ENCODE results near the gene HIRIP3.
"Not testable (repeated sequence)": the region's sequence is repeated elsewhere in the genome, so short reads cannot be mapped to it uniquely, and the experiment has no call there.

The HIRIP3 gene

DNA sequence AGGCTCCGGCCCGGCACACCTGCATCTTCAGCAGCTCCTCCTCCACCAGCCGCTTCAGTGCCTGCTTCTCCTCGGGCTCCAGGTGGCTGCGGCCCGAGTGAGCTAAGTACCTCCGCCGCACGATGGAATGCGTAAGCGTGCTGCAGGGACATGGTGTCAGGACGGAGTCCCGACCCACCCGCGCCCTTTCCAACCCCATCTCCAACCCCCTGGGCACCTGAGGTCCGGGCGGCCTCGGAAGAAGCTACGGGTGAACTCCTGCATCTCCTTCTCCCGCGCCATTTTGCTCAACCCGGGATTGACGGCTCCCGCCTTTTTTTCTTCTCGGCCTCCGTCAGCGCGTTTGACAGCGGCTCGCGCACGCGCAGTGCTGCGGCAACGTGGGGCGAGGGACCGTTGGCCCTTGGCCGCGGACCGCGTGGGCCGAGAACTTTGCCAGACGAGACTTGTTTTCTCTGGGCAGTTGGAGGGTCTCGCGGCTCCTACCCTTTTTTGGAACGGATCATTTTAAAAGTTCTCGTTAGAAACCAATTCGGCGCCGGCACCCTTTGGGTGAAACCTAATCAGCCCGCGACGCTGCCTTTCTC lies at the start of gene HIRIP3:
TSS of gene HIRIP3 (minus strand) at position 294 of the 587 bp plus-strand sequence. CDS start at position 282, 12 bp downstream.
- DNase-seq = peak; percentile 96

GRCh38 chr16:30041841-30042240 lies 46.4 kb upstream of the HIRIP3 start:
- peak; percentile 57 for DNase-seq

DNA sequence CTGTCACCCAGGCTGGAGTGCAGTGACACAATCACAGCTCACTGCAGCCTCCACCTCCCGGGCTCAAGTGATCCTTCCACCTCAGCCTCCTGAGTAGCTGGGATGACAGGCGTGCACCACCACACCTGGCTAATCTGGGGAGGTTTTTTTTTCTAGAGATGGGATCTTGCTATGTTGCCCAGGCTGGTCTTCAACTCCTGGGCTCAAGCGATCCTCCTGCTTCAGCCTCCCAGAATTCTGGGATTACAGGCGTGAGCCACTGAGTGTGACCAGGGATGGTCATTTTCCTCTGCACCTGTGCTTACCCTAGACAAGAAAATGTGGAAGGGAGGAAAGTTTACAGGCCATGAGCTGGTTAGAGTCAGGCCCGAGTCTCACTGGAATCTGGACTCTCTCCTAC lies 45.3 kb upstream of the HIRIP3 start:
- not testable (repeated sequence) for DNase-seq

- DNase-seq = peak; percentile 35
Observed at GRCh38 chr16:30040221-30040620, 44.8 kb upstream of the HIRIP3 start.

GRCh38 chr16:30033270-30033669 lies 37.9 kb upstream of the HIRIP3 start:
- DNase-seq = peak; percentile 67

DNA sequence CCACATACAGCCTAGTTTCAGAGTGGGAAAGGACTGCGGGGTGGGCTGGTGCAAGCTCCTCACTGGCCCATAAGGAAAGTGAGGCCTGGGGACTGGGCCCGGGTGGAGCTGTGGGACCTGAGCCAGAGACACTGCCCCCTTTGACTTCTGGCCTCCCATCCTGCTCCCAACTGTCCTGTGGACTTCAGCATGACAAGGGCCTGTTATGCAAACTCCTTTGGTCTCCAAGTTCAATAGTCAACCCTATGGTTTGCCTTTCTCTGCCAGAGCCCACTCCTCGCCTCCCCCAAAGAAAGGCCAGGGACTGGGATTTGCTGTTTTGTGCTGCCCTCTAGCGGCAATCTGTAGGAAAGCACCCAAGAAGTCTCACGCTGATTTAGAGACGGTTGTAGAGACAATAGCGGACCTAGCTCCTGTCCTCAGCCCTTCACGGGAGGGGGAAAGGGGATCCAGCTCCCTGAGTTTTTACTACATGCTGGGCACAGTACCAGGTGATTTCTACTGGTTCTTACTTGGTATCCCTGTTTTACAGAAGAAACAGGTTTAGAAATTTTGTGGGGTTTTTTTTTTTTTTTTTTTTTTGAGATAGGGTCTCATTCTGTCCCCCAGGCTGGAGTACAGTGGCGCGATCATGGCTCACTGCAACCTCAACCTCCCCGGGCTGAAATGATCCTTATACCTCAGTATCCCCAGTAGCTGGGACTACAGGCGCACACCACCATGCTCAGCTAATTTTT lies 36.8 kb upstream of the HIRIP3 start:
- DNase-seq = peak; percentile 77

- no peak for DNase-seq
Observed at GRCh38 chr16:30031477-30031918, 36.1 kb upstream of the HIRIP3 start.

GRCh38 chr16:30030841-30031413 lies 35.5 kb upstream of the HIRIP3 start, which contains the start of gene TLCD3B:
Gene TLCD3B (minus strand): TSS chr16:30031271. CDS start chr16:30030527, 744 bp downstream.
- no peak for DNase-seq

DNA sequence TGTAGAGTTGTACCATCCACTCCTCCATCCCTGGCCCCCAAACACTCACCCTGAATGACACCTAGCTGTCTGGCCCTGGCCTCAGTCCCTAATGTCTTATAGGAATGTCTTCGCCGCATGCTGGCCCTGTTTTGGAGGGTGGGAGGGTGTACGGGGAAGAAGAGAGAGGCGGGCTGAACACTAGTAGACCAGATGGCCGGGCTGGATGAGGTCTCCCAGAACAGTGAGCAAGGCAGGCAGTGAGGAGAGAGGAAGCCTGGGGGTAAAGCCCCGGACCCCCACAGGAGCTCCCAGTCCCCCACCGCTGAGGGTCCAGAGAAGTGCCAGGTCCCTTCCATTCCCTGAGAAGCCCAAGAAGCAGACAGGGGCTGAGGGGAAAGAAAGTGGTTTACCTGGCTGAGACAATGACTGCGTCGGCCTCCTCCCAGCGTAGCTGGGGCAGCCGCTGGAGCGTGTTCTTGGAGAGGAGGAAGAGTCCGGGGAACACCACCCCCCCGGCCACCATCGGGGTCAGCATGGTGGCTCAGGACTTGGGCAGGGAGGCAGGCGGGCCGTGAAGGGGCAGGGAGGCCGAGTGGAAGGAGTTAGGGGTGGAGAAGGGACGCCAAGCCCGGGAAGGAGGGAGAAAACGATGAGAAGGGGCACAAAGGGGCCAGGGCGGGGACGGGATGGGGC lies 34.7 kb upstream of the HIRIP3 start:
- no peak for DNase-seq

- peak; percentile 83 for DNase-seq
Observed at GRCh38 chr16:30028438-30029076, 33.1 kb upstream of the HIRIP3 start.

- DNase-seq = peak; percentile 62
Observed at GRCh38 chr16:30027588-30028437, 32.4 kb upstream of the HIRIP3 start.

- DNase-seq = no peak
Observed at GRCh38 chr16:30026449-30026848, 31.0 kb upstream of the HIRIP3 start.

DNA sequence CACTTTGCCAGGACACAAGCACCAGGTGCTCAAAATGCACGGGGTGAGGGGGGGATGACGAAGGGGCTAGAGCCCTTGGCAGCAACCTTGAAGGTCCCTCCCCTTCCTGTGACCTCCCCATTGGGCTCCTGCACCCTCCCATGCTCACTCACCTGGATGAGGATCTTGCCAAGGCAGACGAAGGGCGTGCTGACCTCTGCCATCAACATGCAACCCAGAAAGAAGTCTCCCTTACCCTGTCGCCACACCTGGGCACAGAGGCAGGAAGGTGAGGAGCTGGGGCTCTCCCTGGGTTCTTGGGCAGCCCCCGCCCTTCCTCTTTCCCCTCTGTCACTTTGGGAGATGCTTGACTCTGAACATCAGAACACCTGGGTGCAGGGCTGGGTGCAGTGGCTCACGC lies 30.2 kb upstream of the HIRIP3 start:
- peak; percentile 44 for DNase-seq

DNA sequence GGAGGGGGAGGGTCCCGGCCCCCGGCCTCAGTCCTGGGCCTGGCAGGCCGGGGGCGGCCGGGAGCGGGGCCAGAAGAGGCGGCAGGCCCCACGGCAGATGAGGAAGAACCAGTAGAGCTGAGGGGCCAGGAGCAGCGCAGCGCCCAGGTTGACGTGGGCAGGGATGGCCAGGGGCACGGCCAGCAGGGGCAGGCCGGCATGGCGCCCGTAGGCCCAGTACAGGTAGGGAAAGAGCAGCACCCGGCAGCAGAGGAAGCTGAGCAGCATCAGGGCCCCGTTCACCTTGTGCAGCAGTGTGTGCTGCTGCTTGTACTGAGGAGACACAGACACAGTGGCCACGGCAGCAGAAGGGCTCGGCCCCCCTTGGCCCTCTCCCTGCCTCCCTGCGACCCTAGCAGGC lies 29.7 kb upstream of the HIRIP3 start:
- DNase-seq = no peak

DNA sequence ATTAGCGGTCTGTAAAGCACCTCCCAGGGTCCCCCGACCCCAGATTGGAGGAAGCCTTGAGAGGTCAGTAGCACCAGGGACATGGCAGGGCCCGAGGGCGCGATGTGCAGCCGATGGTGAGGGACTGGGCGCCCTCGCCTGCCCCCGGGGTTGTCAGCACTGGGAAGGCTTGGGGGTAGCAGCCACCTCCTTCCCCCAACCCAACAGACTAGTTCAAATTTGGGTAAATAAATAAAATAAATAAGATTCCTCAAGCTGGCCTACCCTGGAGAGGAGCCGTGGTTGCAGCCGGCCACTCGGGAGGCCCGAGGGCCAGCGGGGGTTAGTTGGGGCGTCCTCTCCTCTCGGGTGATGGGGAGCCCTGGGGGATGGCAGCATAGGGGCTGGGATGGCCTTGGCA lies 29.0 kb upstream of the HIRIP3 start:
- DNase-seq = no peak

GRCh38 chr16:30023586-30023985 lies 28.2 kb upstream of the HIRIP3 start:
- DNase-seq = no peak

DNA sequence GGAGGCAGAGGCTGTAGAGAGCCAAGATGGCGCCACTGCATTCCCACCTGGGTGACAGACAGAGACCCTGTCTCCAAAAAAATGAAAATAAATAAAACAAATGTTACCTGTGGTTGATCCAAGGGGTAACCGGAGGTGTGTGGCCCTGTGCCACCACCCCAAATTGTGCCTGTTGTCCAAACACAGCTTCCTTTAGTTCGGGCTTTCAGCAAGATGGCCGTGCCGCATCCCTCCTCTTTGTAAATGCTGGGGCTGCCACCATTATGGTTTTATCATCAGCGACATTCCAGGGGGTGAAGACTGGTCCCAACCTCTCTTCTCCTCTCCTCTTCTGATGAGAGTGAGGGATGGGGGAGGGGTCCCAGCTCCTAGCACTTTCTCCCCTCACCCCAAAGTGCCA lies 27.5 kb upstream of the HIRIP3 start, which contains the start of gene C16orf92:
TSS of gene C16orf92 (plus strand) at position 312 of the 400 bp plus-strand sequence. CDS start 143 bp downstream, outside the sequence.
- no peak for DNase-seq

- DNase-seq = peak; percentile 61
Observed at GRCh38 chr16:30018731-30019158, 23.3 kb upstream of the HIRIP3 start.

- DNase-seq = not testable (repeated sequence)
Observed at GRCh38 chr16:30017937-30018336, 22.5 kb upstream of the HIRIP3 start.

DNA sequence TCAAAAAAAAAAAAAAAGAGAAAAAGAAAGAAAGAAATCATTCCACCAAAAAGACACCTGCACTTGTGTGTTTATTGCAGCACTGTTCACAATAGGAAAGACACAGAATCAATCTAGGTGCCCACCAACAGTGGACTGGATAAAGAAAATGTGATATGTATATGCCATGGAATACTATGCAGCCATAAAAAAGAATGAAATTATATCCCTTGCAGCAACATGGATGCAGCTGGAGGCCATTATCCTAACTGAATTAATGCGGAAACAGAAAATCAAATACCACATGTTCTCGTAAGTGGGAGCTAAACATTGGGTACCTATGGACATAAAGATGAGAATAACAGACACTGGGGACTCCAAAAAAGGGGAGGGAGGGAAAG lies 21.9 kb upstream of the HIRIP3 start:
- no peak for DNase-seq

- no peak for DNase-seq
Observed at GRCh38 chr16:30016555-30017276, 21.3 kb upstream of the HIRIP3 start.

All from RPMI8226 (cell line).